GM18520 (cell line): ENCODE measurements around the gene MAP7D3.
"Not testable (repeated sequence)": the region's sequence is repeated elsewhere in the genome, so short reads cannot be mapped to it uniquely, and the experiment has no call there.

ENCODE experiments used
- ATAC-seq: cut with Tn5 transposase; IDR thresholded peaks from one replicate; pipeline ENCODE4 v1.9.1; 2021; ENCODE audit not compliant: unreplicated experiment

Gene MAP7D3, protein sequence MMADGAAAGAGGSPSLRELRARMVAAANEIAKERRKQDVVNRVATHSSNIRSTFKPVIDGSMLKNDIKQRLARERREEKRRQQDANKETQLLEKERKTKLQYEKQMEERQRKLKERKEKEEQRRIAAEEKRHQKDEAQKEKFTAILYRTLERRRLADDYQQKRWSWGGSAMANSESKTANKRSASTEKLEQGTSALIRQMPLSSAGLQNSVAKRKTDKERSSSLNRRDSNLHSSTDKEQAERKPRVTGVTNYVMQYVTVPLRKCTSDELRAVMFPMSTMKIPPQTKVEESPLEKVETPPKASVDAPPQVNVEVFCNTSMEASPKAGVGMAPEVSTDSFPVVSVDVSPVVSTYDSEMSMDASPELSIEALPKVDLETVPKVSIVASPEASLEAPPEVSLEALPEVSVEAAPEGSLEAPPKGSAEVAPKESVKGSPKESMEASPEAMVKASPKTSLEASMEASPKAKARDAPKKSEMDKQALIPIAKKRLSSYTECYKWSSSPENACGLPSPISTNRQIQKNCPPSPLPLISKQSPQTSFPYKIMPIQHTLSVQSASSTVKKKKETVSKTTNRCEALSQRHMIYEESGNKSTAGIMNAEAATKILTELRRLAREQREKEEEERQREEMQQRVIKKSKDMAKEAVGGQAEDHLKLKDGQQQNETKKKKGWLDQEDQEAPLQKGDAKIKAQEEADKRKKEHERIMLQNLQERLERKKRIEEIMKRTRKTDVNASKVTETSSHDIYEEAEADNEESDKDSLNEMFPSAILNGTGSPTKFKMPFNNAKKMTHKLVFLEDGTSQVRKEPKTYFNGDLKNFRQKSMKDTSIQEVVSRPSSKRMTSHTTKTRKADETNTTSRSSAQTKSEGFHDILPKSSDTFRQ

DNA sequence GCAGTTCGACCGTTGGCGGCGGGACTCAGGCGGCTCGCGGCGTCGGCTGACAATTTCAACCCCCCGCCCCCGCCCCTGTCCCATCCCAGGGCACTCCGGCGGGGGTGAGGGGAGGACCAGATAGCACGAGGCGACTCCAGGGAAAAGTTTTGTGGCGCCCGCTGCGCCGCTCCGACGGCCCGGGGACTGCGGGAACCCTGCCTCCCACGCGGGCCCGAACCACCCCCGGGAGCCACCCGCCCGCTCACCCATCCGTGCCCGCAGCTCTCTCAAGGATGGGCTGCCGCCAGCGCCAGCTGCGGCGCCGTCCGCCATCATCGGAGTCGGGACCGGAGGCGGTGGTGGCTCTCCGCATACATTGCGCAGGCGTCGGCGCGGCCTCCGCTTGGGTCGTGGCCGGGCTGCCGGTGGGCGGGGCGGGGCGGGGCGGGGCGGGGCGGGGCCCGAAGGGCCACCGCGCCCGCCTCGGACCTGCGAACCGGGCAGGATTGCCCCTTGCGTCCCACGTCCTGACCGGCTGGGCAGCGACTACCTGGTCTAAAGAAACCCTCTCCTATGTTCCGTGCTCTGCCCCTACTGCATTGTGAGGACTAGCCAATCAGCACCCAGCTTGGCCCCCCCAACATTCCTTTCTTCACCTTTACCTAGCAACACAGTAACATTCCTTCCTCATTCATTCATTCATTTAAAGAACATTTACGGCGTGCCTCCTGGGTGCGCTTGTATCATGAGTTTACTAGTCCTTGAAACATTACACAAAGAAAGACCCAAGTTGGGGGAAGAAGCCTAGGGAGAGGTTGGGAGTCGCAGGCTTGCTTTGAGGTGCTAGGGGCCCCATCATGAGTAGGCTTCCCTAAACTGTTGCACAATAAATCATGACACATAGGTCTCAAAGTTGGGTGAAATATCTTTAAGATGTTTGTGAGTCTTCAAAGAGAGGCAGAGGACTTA, at the start of gene MAP7D3:
Gene MAP7D3 (minus strand): TSS at position 360 of the 951 bp plus-strand sequence. CDS start 42 bp downstream, at position 318.
- ATAC-seq, result peak; percentile 74

DNA sequence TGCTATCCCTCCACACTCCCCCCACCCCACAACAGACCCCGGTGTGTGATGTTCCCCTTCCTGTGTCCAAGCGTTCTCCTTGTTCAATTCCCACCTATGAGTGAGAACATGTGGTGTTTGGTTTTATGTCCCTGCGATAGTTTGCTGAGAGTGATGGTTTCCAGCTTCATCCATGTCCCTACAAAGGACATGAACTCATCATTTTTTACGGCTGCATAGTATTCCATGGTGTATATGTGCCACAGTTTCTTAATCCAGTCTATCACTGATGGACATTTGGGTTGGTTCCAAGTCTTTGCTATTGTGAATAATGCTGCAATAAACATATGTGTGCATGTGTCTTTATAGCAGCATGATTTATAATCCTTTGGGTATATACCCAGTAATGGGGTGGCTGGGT, 49.5 kb upstream of the MAP7D3 start, which contains the start of gene ADGRG4:
Gene ADGRG4 (plus strand): TSS at position 243 of the 400 bp plus-strand sequence. CDS start 7,815 bp downstream, outside the sequence.
- ATAC-seq, result not testable (repeated sequence)

DNA sequence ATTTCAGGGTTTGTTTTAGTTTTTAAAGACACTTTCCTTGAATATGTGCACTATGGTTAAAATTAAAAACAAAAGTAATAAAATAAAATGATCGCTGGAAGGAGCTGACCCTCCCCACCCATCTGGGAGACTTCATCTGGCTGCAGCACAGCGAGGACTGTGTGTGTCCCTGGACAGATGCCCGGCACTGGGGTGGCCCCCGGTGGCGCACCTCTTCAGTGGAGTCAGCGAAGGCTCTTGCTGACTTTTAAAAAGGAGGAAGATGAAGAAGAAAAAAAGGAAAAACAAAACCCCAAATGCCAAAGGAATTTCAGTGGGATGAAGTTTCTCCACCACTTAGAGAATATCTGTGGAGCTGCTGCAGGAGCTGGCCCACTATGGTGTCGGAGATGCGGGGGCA, 44.2 kb upstream of the MAP7D3 start:
- ATAC-seq, result no peak

DNA sequence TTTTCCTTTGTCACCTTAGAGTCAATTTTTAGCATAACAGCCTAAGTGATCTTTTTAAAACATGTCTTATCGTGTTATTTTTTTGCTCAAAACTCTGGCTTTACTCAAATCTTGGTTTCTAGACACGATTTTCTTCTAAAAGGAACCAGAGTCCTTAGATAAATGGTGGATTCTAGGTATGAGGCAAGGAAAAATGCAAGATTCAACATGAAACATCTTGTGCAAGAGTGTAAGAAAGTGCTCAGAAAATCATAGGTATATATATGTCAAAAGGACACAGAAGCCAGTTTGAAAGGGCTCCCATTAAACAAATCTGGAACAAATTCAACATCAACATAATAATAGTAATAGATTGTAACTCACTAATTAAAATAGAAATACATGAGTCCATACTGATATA, 41.5 kb upstream of the MAP7D3 start:
- no peak for ATAC-seq

DNA sequence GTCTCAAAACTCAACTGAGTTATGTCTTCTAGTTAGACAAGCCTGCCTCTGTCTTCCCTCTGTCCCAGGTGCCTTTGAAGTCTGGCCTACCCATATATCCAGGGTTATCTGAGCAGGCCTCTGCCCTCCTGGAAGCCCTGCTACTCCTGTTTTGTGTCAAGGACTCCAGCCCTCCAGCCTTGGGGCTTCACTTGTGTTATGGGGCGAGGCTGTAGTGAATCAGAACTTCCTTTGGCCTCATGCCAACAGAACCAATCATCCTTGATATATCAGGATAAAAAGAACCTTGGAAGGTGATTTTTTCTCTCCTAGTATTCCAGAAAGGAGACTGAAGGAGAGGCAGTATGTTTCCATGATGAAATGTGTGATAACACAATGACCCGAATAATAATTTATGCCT, 40.6 kb upstream of the MAP7D3 start:
- no peak for ATAC-seq

DNA sequence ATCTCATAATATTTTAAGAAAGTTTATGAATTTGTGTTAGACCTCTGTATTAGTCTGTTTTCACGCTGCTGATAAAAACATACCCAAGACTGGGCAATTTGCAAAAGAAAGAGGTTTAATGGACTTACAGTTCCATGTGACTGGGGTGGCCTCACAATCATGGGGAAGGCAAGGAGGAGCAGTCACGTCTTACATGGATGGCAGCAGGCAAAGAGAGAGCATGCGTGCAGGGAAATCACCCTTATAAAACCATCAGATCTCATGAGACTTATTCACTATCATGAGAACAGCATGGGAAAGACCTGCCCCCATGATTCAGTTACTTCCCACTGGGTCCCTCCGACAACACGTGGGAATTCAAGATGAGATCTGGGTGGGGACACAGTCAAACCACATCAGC, 35.2 kb upstream of the MAP7D3 start:
- not testable (repeated sequence) for ATAC-seq

DNA sequence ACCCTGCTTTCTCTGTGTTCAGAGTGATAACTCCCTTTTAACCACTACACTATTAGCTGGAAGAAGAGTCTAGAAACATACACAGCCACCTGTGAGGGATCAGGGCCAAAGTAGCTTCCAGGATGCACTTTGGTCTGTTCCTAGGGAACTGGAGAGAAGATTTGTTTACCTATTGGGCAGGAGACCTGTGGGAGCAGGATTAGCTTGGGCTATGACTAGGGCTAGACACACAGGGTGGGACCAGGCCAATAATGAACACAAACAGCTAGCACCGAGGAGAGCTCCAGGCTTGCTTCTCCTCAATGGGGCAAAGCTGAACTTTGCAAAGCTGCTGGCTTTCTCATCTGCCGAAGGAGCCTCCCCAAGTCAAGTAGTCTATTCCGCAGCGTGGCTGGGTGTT, 24.4 kb upstream of the MAP7D3 start:
- ATAC-seq, result no peak

DNA sequence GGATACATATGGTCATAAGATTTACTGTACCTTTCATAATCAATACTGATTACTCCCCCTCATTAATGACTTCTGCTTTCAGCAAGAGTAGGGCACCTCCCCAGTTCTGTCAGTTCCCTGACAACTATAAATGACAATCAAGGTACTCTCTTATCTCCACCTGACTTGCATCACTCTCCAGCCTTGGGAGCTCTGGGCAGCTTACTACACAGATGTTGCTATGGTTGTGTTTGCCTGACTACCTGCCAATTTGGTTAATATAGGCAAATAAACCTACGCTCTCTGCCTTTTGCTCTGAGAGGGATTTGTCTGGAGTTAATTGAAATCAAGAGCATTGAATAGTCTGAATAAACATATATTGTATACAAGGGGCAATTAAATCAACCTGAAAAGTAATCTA, 22.8 kb upstream of the MAP7D3 start:
- no peak for ATAC-seq

DNA sequence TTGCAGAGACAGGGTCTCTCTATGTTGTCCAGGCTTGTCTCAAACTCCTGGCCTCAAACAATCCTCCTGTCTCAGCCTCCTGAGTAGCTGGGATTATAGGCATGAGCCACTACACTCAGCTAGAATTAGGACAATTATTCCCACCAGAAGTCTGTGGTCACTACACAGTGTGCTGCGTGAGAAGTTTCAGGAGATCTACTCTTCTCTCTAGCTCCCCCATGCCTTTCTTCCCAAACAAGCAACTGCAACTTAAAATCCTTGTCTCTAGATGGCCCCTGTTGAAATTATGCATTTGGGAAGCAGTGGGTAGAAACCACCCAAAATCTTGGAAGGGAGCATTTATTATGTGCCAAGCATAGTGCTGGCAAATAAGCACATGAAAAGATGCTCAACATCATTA, 21.1 kb upstream of the MAP7D3 start:
- no peak for ATAC-seq

DNA sequence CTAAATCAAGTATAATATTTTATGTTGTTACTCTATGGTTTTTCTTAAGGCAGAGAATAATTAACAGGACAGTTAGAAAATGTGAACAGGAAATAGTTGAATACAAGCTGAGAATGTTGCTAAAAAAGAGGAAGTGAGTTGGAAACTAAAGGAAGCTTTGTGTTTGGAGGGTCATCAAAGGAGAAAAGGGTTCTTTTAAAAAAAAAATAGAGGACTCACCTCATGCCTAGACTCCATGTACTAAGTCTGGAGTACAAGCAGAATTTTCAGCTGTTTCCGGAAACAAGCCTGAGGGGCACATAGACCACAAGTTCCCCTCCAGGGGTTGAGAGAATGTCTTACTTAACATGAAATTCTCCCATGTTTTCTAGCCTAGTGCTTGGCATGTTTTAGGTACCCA, 20.1 kb upstream of the MAP7D3 start:
- no peak for ATAC-seq

DNA sequence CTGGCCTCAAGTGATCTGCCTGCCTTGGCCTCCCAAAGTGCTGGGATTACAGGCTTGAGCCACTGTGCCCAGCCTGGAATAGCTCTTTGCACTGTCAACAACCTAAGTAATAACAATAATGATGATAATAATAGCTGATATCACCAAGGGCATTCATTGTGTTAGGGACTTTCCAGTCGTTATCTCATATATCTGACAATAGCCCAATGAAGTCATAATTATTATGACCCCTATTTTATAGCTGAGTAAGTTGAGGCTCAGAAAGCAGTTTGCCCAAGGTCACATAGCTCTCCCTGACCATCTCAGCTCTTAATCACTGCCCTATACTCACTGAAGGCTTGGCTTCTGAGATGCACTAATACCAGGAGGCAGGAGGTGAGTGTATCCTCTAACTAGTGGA, 18.7 kb upstream of the MAP7D3 start:
- no peak for ATAC-seq

DNA sequence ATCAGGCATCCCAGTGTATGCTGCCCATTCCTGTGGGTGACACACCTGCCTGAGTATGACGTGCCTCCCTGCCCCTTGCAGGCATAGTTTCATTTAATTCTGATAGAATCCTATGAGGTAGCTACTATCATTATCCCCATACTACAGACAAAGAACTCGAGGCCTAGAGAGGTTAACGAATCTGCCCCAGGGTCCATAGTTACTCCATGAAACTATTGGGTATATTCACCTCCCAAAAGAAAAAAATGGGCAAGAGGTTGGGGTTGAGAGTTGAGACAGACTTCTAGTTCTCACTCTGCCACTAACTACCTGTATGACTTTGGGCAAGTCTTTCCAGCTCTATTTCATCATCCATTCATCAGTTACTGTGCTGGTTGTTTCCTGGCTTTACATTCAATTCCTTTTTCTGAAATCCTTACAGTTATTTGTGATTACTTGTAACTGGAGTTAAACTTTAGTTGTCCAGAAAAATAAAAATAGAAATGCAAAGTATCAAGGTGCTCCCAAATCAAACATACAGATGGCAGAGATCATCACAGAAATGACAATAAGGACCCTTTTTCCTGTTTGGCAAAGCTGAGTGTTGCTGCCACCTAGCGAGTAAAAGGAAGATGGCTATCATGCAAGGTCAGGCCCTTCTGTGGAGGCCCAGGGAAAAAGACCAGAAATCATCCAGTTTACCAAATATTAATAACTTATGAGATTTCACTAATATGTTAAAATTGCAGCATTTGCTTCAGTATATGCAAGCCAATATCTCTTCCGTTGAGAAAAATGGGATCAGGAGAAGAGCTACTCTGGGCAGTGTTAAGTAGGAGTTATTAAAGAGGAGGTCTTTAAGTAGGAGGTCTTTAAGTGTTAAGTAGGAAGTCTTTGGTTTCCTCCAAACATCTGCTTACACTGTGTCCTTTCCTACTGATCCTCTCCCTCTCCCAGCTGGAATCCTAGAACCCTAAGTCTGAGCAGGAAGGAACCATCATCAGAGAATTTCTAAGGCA, 17.1 kb upstream of the MAP7D3 start:
- no peak for ATAC-seq

DNA sequence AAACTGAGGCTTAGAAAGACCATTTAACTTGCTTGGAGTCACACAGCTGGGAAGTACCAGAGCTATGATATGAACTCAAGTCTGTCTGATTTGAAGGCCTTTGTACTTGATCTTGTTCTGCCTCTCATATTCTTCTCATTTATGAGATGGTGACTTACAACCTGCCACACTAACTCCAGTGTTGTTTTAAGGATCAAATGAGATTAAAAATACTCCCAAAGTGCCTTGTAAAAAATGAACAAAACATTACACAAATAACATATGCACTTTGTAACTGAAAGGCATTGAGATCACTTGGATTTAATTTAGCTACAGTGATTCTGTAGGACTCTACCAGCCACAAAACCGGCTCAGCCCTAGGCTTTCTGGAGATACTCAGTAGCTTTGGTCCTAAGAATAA, 15.6 kb upstream of the MAP7D3 start:
- no peak for ATAC-seq

DNA sequence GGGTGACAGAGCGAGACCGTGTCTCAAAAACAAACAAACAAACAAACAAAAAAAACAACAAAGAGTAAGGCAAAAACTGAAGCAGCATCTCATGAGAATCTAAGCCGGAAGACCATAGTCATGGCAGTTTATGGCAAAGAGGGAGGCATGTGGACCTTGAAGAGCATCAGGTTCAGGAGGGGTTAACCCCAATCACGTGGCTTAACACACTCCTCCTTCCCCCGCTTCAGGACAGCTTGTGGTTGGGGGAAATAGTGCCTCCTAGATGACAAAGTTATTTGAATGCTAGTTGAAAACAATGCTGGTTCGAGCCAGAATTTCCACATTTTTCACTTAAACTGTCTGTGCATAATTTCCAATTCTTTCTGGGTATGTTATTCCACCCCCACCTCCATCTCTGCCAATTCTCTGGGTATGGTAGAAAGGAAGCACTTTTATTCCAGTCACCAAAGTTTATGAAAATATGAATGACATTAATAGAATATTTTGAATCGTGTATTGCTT, 11.7 kb upstream of the MAP7D3 start:
- no peak for ATAC-seq

DNA sequence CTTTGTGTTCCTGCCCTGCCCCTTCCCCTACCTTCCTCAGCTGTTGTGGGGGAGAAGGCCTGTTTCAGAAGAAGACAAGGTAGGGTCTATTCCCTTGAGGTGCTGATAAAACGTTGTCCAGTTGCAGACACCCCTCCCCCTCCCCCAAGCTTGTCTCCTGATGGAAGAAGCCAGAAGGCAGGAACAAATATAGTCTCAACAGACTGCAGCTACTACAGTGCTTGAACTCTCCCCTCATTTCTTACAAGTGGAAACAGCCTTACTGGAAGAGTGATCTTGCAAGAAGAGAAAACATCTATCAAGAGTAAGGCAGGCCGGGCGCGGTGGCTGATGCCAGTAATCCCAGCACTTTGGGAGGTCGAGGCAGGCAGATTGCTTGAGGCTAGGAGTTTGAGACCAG, 11.0 kb upstream of the MAP7D3 start:
- no peak for ATAC-seq

DNA sequence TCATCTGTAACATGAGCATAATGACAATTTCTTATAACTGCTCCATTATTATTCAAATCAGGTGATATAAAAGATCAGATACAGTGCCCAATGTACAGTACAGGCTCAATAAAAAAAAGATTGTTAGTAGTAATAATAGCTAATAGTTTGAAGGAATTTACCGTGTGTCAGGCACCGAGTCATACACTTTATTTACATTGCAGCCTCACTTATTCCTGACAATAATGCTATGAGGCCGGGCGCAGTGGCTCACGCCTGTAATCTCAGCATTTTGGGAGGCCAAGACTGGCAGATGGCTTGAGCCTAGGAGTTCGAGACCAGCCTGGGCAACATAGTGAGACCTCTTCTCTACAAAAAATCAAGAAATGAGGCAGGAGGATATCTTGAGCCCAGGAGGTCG, 10.1 kb upstream of the MAP7D3 start:
- ATAC-seq, result no peak

DNA sequence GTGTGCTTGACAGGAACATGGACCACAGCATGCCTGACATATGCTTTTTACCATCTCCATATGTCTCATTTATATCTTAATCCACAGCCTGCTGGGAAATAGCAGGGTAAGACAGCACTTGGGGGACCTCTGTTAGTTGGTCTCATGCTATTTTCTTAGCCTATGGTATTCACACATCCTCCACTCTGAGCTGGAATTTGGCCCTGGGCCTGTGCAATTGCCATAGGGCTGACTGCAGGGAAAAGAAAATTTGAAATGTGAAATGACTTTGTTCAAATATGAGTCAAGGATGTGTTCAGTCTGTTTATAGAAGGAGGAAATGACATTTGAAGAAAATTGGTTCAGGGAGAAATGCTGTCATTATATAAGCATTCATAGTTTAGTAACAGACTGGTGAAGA, 9.6 kb upstream of the MAP7D3 start:
- no peak for ATAC-seq

DNA sequence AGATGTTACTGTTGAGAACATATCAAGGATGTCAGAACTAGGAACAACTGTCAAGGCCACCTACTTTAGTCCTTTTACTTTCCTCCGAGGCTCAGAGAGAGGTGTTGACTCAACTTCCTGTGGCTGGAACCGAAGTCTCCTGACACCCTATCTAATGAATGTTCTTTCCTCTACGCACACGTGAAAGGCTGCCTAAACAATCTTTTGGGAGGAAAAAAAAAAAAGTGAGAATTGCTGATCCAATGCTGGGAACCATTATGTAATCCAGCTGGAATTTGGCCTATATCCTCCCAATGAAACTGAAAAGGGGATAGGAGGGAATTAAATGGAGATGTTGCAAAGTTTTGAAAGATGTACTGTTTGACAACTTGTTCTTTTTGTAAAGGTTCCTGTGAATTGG, 8.3 kb upstream of the MAP7D3 start:
- no peak for ATAC-seq

DNA sequence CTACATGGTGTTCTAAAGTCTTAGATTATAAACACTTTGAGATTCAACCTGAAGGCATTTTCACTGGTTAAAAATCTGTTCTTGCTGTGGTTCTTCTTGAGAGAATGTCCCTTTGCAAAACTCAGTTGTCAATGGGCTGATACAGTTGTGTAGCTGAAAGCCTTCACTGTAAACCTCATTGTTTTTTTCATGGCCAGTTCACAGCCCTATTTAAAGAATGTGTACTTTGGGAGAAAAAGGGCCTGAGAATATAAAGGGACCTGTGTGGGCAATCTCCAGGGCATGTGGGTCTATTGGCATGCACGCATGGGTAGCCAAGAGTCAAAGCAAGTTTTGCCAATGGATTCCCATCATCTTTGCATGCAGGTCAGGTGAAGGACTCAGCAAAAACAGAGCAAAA, 7.8 kb upstream of the MAP7D3 start:
- no peak for ATAC-seq
